Spleen (tissue), 13 donors: Measurements from ENCODE around the gene IGSF9. TPM values are rescaled to one million over a fixed set of nuclear protein-coding genes. Genes with fewer than 3 reads are reported as not detected.

ENCODE experiments used
- DNase-seq: peaks from one replicate; pipeline ENCODE4 v3.0.0-alpha.2; 2020
- H3K27ac ChIP-seq, 8 donors: fragments of 200-600 bp; sonication (generic) in 7 of 8; 1 replicate in 4 of 8; 2 replicates in 4 of 8; pipeline versions ENCODE4 v1.5.0 to v1.8.0; 2016 to 2021; ENCODE audit warnings: inconsistent platforms in 4 of 8, mild to moderate bottlenecking in 4 of 8, moderate library complexity in 1 of 8
- H3K27me3 ChIP-seq, 7 donors: fragments of 200-600 bp; sonication (generic) in 6 of 7; replicated peaks in 1 of 7; 1 replicate in 4 of 7; 2 replicates in 3 of 7; pipeline versions ENCODE4 v1.5.0 to v1.8.0; 2016 to 2021; ENCODE audit warnings: inconsistent platforms in 3 of 7, mild to moderate bottlenecking in 1 of 7
- H3K36me3 ChIP-seq, 6 donors: fragments of 200-600 bp; sonication (generic) in 5 of 6; 1 replicate in 4 of 6; 2 replicates in 2 of 6; pipeline versions ENCODE4 v1.5.0 to v1.8.0; 2016 to 2021; ENCODE audit warnings: inconsistent platforms in 2 of 6
- H3K4me1 ChIP-seq, 6 donors: fragments of 200-600 bp; sonication (generic) in 5 of 6; 1 replicate in 3 of 6; 2 replicates in 3 of 6; pipeline versions ENCODE4 v1.5.0 to v1.8.0; 2016 to 2021; ENCODE audit warnings: inconsistent platforms in 3 of 6
- H3K4me3 ChIP-seq, 8 donors: fragments of 200-600 bp; sonication (generic) in 7 of 8; 1 replicate in 4 of 8; 2 replicates in 4 of 8; pipeline versions ENCODE4 v1.5.0 to v1.8.0; 2016 to 2021; ENCODE audit warnings: inconsistent platforms in 4 of 8, mild to moderate bottlenecking in 4 of 8, moderate library complexity in 2 of 8
- H3K9me3 ChIP-seq, 8 donors: fragments of 200-600 bp; sonication (generic) in 7 of 8; 1 replicate in 4 of 8; 2 replicates in 4 of 8; pipeline versions ENCODE4 v1.5.0 to v1.8.0; 2016 to 2021; ENCODE audit warnings: inconsistent platforms in 4 of 8
- CTCF ChIP-seq, 11 experiments: fragments of 200-600 bp in 7 of 11; fragments of 450-650 bp in 4 of 11; sonication (generic) in 4 of 11; IDR thresholded peaks in 8 of 11; conservative IDR thresholded peaks in 3 of 11; 1 replicate in 7 of 11; 2 replicates in 4 of 11; pipeline versions ENCODE4 v1.4.0 to v1.8.0; 2016 to 2021; ENCODE audit warnings: antibody characterized with exemption in 11 of 11, inconsistent platforms in 4 of 11, mild to moderate bottlenecking in 1 of 11
- POLR2A ChIP-seq, 3 donors: fragments of 450-650 bp; IDR thresholded peaks; one replicate each; pipeline ENCODE4 v1.5.1; 2017; ENCODE audit warnings: antibody characterized with exemption in 3 of 3, mild to moderate bottlenecking in 1 of 3
- POLR2AphosphoS5 ChIP-seq, 3 donors: sonication (generic); formaldehyde crosslinking; IDR thresholded peaks; one replicate each; pipeline ENCODE4 v1.5.1; 2017; ENCODE audit warnings: antibody characterized with exemption in 3 of 3
- WGBS, 5 donors: extraction: QIAGEN DNeasy Blood & Tissue Kit in 3 of 5; methylation state at CpG; one replicate each; pipeline versions ENCODE4 v1.1.5 to v1.1.7; 2013 to 2018; 5-methylcytosine and 5-hydroxymethylcytosine counted together
- intact Hi-C: fragments of 100-400 bp; cut with DNase I; formaldehyde crosslinking; loops from one replicate; pipeline ENCODE4 v1.15.0; 2023; ENCODE audit warnings: low total_unique reads
- long read RNA-seq, 2 donors: transcript quantifications; one replicate each; lab custom pipeline, GENCODE V29; 2026
- polyA plus RNA-seq, 3 donors: library from polyadenylated mRNA; stranded (reverse); fragments of 200-250 nt; gene quantifications; one replicate each; pipeline ENCODE4 v1.2.1, GENCODE V29; 2013
- total RNA-seq, 7 donors: library from RNA; depleted of rRNA in 3 of 7; stranded (reverse); fragments of >200 nt in 3 of 7; fragmentation: NEBNext Ultra II Directional in 4 of 7; extraction: Animal tissue kit (Norgen Biotek cat#: 25700) in 4 of 7; gene quantifications; one replicate each; pipeline versions ENCODE4 v1.1.0 to v1.2.1, GENCODE V29; 2016 to 2021
- donor health status: healthy with polysubstance abuse.
- donor health status: DM: no; HTN: no; CAD: no; lungs with moderate emphysema.
- donor health status: DM: no; HTN: no; CAD: no.
- donor health status: Bipolar disorder and iron deficiency.
- donor health status: healthy.
- donor health status: DM: no; HTN: no; CAD: no.
- donor health status: DM: yes; HTN: yes; CAD: no.

IGSF9 gene
- total RNA-seq: 1 to 10 TPM in 4 of 7 donors, under 1 TPM in 3; 0.64 to 2.1 (median 1.1) TPM
- under 1 TPM; 0.12 to 0.80 (median 0.46) TPM for polyA plus RNA-seq
- long read RNA-seq, donor 1: 0 reads
- long read RNA-seq, donor 2: 0 reads

- H3K4me1 ChIP-seq: peaks cover 0 to 18% (median 12%) of the 10 kb centered on the region in 6 donors
- intact Hi-C loops: no loop called here
- TF ChIP-seq POLR2AphosphoS5 (IDR thresholded peaks at IDR 0.05) (peak in 2 of 3 donors; percentile 60 to 65), CTCF (IDR thresholded peaks at IDR 0.05 in 8 of 11, conservative IDR thresholded peaks at IDR 0.05 in 3 of 11) (peak; percentile 9 to 72 (median 55)), POLR2A (IDR thresholded peaks at IDR 0.05) (no peak)
- no peak within 1 kb of the TSS for H3K27ac ChIP-seq
- DNase-seq: peak; percentile 90
- WGBS, 5 donors: 3 to 5% (median 3%) methylated on average over 43 to 58 of the region's 58 CpGs
- peaks cover 0 to 54% (median 21%) of the 10 kb centered on the region in 7 donors for H3K27me3 ChIP-seq
- no peaks in the 10 kb centered on the region for H3K36me3 ChIP-seq
- no peaks in the 10 kb centered on the region for H3K9me3 ChIP-seq
- peak within 1 kb of the TSS in 7 of 8 donors; percentile 2 to 63 (median 33) for H3K4me3 ChIP-seq
Measured at GRCh38 chr1:159945483-159946241, at the start of gene IGSF9. IGSF9 (minus strand) TSS chr1:159945613; CDS start chr1:159943454, 2,159 bp downstream.

- Histone ChIP-seq H3K4me1 (peaks cover 0 to 8% (median 0%) of the 10 kb centered on the region in 6 donors), H3K27me3 (peaks cover 0 to 10% (median 0%) of the 10 kb centered on the region in 7 donors), H3K36me3 (no peaks in the 10 kb centered on the region), H3K27ac (no peak overlapping the region), H3K4me3 (no peak overlapping the region), H3K9me3 (no peaks in the 10 kb centered on the region)
- 79 to 87% (median 83%) methylated on average over 2 of the region's 2 CpGs for WGBS, 5 donors
- intact Hi-C loops: no loop called here
- TF ChIP-seq POLR2AphosphoS5 (IDR thresholded peaks at IDR 0.05) (no peak), CTCF (IDR thresholded peaks at IDR 0.05 in 8 of 11, conservative IDR thresholded peaks at IDR 0.05 in 3 of 11) (no peak), POLR2A (IDR thresholded peaks at IDR 0.05) (no peak)
- no peak for DNase-seq
Measured at GRCh38 chr1:159994896-159995295, 49.5 kb upstream of the IGSF9 start.

GRCh38 chr1:159993911-159994310, 48.5 kb upstream of the IGSF9 start:
- Histone ChIP-seq H3K27me3 (peaks cover 0 to 11% (median 0%) of the 10 kb centered on the region in 7 donors), H3K4me1 (peaks cover 0 to 8% (median 0%) of the 10 kb centered on the region in 6 donors), H3K4me3 (no peak overlapping the region), H3K36me3 (no peaks in the 10 kb centered on the region), H3K27ac (no peak overlapping the region), H3K9me3 (no peaks in the 10 kb centered on the region)
- no peak for DNase-seq
- 80 to 87% (median 83%) methylated on average over 2 of the region's 2 CpGs for WGBS, 5 donors
- no peak for TF ChIP-seq POLR2A (IDR thresholded peaks at IDR 0.05)
- no peak for TF ChIP-seq CTCF (IDR thresholded peaks at IDR 0.05 in 8 of 11, conservative IDR thresholded peaks at IDR 0.05 in 3 of 11)
- no peak for TF ChIP-seq POLR2AphosphoS5 (IDR thresholded peaks at IDR 0.05)
- intact Hi-C loops: no loop called here

- no peak for TF ChIP-seq POLR2AphosphoS5 (IDR thresholded peaks at IDR 0.05)
- no peak overlapping the region for H3K4me3 ChIP-seq
- H3K27me3 ChIP-seq: peaks cover 0 to 14% (median 0%) of the 10 kb centered on the region in 7 donors
- peaks cover 0 to 8% (median under 1%) of the 10 kb centered on the region in 6 donors for H3K4me1 ChIP-seq
- DNase-seq: no peak
- intact Hi-C loops: no loop called here
- no peaks in the 10 kb centered on the region for H3K36me3 ChIP-seq
- no peak overlapping the region for H3K27ac ChIP-seq
- 74 to 95% (median 90%) methylated on average over 1 of the region's 1 CpG for WGBS, 5 donors
- no peaks in the 10 kb centered on the region for H3K9me3 ChIP-seq
Measured at GRCh38 chr1:159992161-159992560, 46.7 kb upstream of the IGSF9 start.
